ENCODE measurements around the gene UGT2A2. TPM values are rescaled to one million over a fixed set of nuclear protein-coding genes. Genes with fewer than 3 reads are reported as not detected.

The UGT2A2 gene
- total and polyA plus RNA-seq, 10 of the 15 experiments (the other 5 are each of a cell fraction or from before 2014, with no cell fraction given) = 0.18 TPM; not detected in 9

DNA sequence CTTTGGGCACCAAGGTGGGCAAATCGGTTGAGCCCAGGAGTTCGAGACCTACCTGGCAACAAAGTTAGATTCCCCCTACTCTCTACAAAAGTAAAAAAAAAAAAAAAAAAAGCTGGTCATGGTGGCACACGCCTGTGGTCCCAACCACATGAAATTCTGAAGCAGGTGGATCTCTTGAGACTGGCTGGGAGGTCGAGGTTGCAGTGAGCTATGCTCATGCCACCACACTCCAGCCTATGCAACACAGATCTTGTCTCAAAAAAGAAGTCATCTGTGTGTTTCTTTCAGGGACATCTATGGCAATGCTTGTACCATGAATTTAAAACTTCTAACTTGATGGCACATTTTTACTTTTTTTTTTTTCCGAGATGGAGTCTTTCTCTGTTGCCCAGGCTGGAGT, 55.3 kb downstream of the UGT2A2 start:
- Histone ChIP-seq H4K20me1 (ENCODE audit: control insufficient read depth, insufficient read depth) (no peaks in the 10 kb centered on the region), H3K79me2 (ENCODE audit: control insufficient read depth, insufficient read depth, low read length) (no peaks in the 10 kb centered on the region), H3K9ac (ENCODE audit: control insufficient read depth, insufficient read depth, low read length) (no peak overlapping the region), H3K4me1 (ENCODE audit: control insufficient read depth, insufficient read depth, low read length) (no peaks in the 10 kb centered on the region), H3K27me3 (replicated peaks in 1 of 2; ENCODE audit: control insufficient read depth in 2 of 2, insufficient read depth in 2 of 2, low read length in 1 of 2) (no peaks in the 10 kb centered on the region), H3K36me3 (ENCODE audit: control insufficient read depth in 2 of 2, insufficient read depth in 2 of 2, low read length in 1 of 2) (no peaks in the 10 kb centered on the region), H3K4me2 (ENCODE audit: control insufficient read depth, insufficient read depth) (no peak overlapping the region), H2AFZ (ENCODE audit: control insufficient read depth, low read depth, low read length) (no peak overlapping the region), H3K9me3 (replicated peaks; ENCODE audit: control insufficient read depth, insufficient read depth, low read length) (no peaks in the 10 kb centered on the region), H3K4me3 (no peak overlapping the region), H3K27ac (ENCODE audit: control insufficient read depth, insufficient read depth) (no peak overlapping the region)
- no TSS peak for BruUV-seq (replicated peaks)
- SMC1A ChIA-PET (ENCODE audit: uncharacterized antibody, unreplicated experiment) = interaction anchor here (1.1 kb wide), 1 partner anchor 932 kb away, joined by 3 read pairs; no protein-coding TSS in a partner anchor
- intact Hi-C loops (cut with micrococcal nuclease; ENCODE audit: unreplicated experiment) = no loop called here
- DNase-seq (ENCODE audit: low read depth, low spot score) (no peak), FAIRE-seq (no peak), ATAC-seq (no peak)
- in situ Hi-C loops (cut with MboI) = no loop called here
- CTCF ChIA-PET = interaction anchor here (0.7 kb wide), 1 partner anchor 12 kb away, joined by 3 read pairs; no protein-coding TSS in a partner anchor
- 3% methylated on average over 5 of the region's 5 CpGs for WGBS (ENCODE audit: insufficient coverage, insufficient replicate concordance, low lambda C conversion rate, missing lambda C conversion rate)
- RAD21 ChIA-PET (ENCODE audit: unreplicated experiment) = no interaction called here
- POLR2A ChIA-PET = no interaction called here
- TF ChIP-seq RELA (IDR thresholded peaks at IDR 0.05; ENCODE audit: borderline replicate concordance, partially characterized antibody) (no peak), MTA3 (IDR thresholded peaks at IDR 0.05; ENCODE audit: borderline replicate concordance, low read length) (no peak), CREB1 (IDR thresholded peaks at IDR 0.05; ENCODE audit: low read depth) (no peak), RAD51 (IDR thresholded peaks at IDR 0.05) (no peak), EP300 (IDR thresholded peaks at IDR 0.05; ENCODE audit: borderline replicate concordance in 1 of 2, control insufficient read depth in 1 of 2, low read depth in 2 of 2, low read length in 2 of 2) (no peak), ZNF24 (IDR thresholded peaks at IDR 0.05) (no peak), WRNIP1 (IDR thresholded peaks at IDR 0.05; ENCODE audit: borderline replicate concordance, low read depth, low read length) (no peak), BCL11A (IDR thresholded peaks at IDR 0.05; ENCODE audit: low read depth, low read length) (no peak), CHD4 (IDR thresholded peaks at IDR 0.05) (no peak)
- TF ChIP-seq, protein P1, sequence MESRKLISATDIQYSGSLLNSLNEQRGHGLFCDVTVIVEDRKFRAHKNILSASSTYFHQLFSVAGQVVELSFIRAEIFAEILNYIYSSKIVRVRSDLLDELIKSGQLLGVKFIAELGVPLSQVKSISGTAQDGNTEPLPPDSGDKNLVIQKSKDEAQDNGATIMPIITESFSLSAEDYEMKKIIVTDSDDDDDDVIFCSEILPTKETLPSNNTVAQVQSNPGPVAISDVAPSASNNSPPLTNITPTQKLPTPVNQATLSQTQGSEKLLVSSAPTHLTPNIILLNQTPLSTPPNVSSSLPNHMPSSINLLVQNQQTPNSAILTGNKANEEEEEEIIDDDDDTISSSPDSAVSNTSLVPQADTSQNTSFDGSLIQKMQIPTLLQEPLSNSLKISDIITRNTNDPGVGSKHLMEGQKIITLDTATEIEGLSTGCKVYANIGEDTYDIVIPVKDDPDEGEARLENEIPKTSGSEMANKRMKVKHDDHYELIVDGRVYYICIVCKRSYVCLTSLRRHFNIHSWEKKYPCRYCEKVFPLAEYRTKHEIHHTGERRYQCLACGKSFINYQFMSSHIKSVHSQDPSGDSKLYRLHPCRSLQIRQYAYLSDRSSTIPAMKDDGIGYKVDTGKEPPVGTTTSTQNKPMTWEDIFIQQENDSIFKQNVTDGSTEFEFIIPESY (IDR thresholded peaks at IDR 0.05) = no peak
- TF ChIP-seq, protein P2, sequence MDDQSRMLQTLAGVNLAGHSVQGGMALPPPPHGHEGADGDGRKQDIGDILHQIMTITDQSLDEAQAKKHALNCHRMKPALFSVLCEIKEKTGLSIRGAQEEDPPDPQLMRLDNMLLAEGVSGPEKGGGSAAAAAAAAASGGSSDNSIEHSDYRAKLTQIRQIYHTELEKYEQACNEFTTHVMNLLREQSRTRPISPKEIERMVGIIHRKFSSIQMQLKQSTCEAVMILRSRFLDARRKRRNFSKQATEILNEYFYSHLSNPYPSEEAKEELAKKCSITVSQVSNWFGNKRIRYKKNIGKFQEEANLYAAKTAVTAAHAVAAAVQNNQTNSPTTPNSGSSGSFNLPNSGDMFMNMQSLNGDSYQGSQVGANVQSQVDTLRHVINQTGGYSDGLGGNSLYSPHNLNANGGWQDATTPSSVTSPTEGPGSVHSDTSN (IDR thresholded peaks at IDR 0.05; ENCODE audit: insufficient replicate concordance, low read depth, low read length) = no peak
- TF ChIP-seq, protein P3, sequence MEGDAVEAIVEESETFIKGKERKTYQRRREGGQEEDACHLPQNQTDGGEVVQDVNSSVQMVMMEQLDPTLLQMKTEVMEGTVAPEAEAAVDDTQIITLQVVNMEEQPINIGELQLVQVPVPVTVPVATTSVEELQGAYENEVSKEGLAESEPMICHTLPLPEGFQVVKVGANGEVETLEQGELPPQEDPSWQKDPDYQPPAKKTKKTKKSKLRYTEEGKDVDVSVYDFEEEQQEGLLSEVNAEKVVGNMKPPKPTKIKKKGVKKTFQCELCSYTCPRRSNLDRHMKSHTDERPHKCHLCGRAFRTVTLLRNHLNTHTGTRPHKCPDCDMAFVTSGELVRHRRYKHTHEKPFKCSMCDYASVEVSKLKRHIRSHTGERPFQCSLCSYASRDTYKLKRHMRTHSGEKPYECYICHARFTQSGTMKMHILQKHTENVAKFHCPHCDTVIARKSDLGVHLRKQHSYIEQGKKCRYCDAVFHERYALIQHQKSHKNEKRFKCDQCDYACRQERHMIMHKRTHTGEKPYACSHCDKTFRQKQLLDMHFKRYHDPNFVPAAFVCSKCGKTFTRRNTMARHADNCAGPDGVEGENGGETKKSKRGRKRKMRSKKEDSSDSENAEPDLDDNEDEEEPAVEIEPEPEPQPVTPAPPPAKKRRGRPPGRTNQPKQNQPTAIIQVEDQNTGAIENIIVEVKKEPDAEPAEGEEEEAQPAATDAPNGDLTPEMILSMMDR (IDR thresholded peaks at IDR 0.05 in 2 of 3, conservative IDR thresholded peaks at IDR 0.05 in 1 of 3; ENCODE audit: control insufficient read depth in 2 of 3, extremely low read depth in 1 of 3, insufficient read depth in 1 of 3, low read depth in 3 of 3, low read length in 3 of 3) = no peak
